Ascending aorta (tissue), 2 donors: ENCODE measurements around the gene RBSN. TPM values are rescaled to one million over a fixed set of nuclear protein-coding genes. Genes with fewer than 3 reads are reported as not detected.

ENCODE experiments used
- DNase-seq, 2 donors: peaks; one replicate each; pipeline ENCODE4 v3.0.0-alpha.2; 2019; ENCODE audit warnings: low spot score in 2 of 2
- H3K27ac ChIP-seq, 2 donors: fragments of 200-600 bp; sonication (generic); one replicate each; pipeline ENCODE4 v1.5.1; 2016 to 2017; ENCODE audit warnings: mild to moderate bottlenecking in 1 of 2
- H3K27me3 ChIP-seq: fragments of 200-600 bp; sonication (generic); one replicate; pipeline ENCODE4 v1.5.1; 2017
- H3K36me3 ChIP-seq, 2 donors: fragments of 200-600 bp; sonication (generic); one replicate each; pipeline ENCODE4 v1.5.1; 2016
- H3K4me1 ChIP-seq, 2 donors: fragments of 200-600 bp; sonication (generic); one replicate each; pipeline ENCODE4 v1.5.1; 2016 to 2017; ENCODE audit warnings: mild to moderate bottlenecking in 1 of 2
- H3K4me3 ChIP-seq, 2 donors: fragments of 200-600 bp; sonication (generic); one replicate each; pipeline ENCODE4 v1.5.1; 2016 to 2017; ENCODE audit warnings: mild to moderate bottlenecking in 1 of 2
- H3K9me3 ChIP-seq, 2 donors: fragments of 200-600 bp; sonication (generic); one replicate each; pipeline ENCODE4 v1.5.1; 2016
- CTCF ChIP-seq, 3 experiments: fragments of 200-600 bp in 2 of 3; fragments of 450-650 bp in 1 of 3; sonication (generic) in 2 of 3; IDR thresholded peaks; one replicate each; pipeline ENCODE4 v1.5.1; 2016 to 2019; ENCODE audit warnings: antibody characterized with exemption in 3 of 3, mild to moderate bottlenecking in 1 of 3, moderate library complexity in 1 of 3
- intact Hi-C: fragments of 100-400 bp; cut with DNase I; formaldehyde crosslinking; loops from one replicate; pipeline ENCODE4 v1.15.1; 2023
- total RNA-seq: library from RNA; depleted of rRNA; stranded (reverse); fragments of >200 nt; gene quantifications from one replicate; pipeline ENCODE4 v1.1.0, GENCODE V29; 2016

RBSN gene
- total RNA-seq, 1 donor from 2014 or later, result 17.2 TPM

GRCh38 chr3:15064835-15065549 lies 34.0 kb downstream of the RBSN start, which contains the start of gene MRPS25:
Gene MRPS25 (minus strand): TSS chr3:15065315. CDS start chr3:15065194, 121 bp downstream.
- Histone ChIP-seq H3K4me3 (peak within 1 kb of the TSS; percentile 69 to 95), H3K27me3 (no peaks in the 10 kb centered on the region), H3K27ac (peak within 1 kb of the TSS; percentile 69 to 71), H3K4me1 (peaks cover 0 to 5% of the 10 kb centered on the region in 2 donors), H3K36me3 (peaks cover 0 to 5% of the 10 kb centered on the region in 2 donors), H3K9me3 (no peaks in the 10 kb centered on the region)
- DNase-seq, result peak; percentile 62 to 95
- no peak for TF ChIP-seq CTCF (IDR thresholded peaks at IDR 0.05)
- intact Hi-C loops, result loop anchor here (2.0 to 10.0 kb wide), 2 partner anchors 34 to 120 kb away; partner anchors contain the start of genes NR2C2 and RBSN

GRCh38 chr3:15064299-15064834 lies 34.6 kb downstream of the RBSN start:
- intact Hi-C loops, result loop anchor here (2.0 to 10.0 kb wide), 2 partner anchors 34 to 120 kb away; partner anchors contain the start of genes NR2C2 and RBSN
- Histone ChIP-seq H3K4me1 (peaks cover 0 to 5% of the 10 kb centered on the region in 2 donors), H3K27me3 (no peaks in the 10 kb centered on the region), H3K36me3 (peaks cover 0 to under 1% of the 10 kb centered on the region in 2 donors), H3K9me3 (no peaks in the 10 kb centered on the region), H3K4me3 (peak overlapping the region; percentile 69 to 95), H3K27ac (peak overlapping the region; percentile 69 to 71)
- no peak for TF ChIP-seq CTCF (IDR thresholded peaks at IDR 0.05)
- no peak for DNase-seq

GRCh38 chr3:15063656-15064286 lies 35.2 kb downstream of the RBSN start:
- intact Hi-C loops, result loop anchor here (2.0 to 10.0 kb wide), 2 partner anchors 35 to 119 kb away; partner anchors contain the start of genes NR2C2 and RBSN
- H3K9me3 ChIP-seq, result no peaks in the 10 kb centered on the region
- peaks cover 0 to 5% of the 10 kb centered on the region in 2 donors for H3K4me1 ChIP-seq
- TF ChIP-seq CTCF (IDR thresholded peaks at IDR 0.05), result no peak
- no peak overlapping the region for H3K27ac ChIP-seq
- peak overlapping the region; percentile 69 to 95 for H3K4me3 ChIP-seq
- peaks cover 6% of the 10 kb centered on the region in 2 donors for H3K36me3 ChIP-seq
- no peak for DNase-seq
- H3K27me3 ChIP-seq, result no peaks in the 10 kb centered on the region

- no peak for DNase-seq
- no peak overlapping the region for H3K4me3 ChIP-seq
- peaks cover 11% of the 10 kb centered on the region in 2 donors for H3K36me3 ChIP-seq
- TF ChIP-seq CTCF (IDR thresholded peaks at IDR 0.05), result no peak
- H3K4me1 ChIP-seq, result peaks cover 0 to 5% of the 10 kb centered on the region in 2 donors
- no peak overlapping the region for H3K27ac ChIP-seq
- no peaks in the 10 kb centered on the region for H3K9me3 ChIP-seq
- no peaks in the 10 kb centered on the region for H3K27me3 ChIP-seq
- intact Hi-C loops, result loop anchor here (10.0 kb wide), 1 partner anchor 118 kb away; the partner anchor contains the start of gene NR2C2
Measured at GRCh38 chr3:15063238-15063637, 35.7 kb downstream of the RBSN start.

- no peak overlapping the region for H3K4me3 ChIP-seq
- no peak for DNase-seq
- H3K36me3 ChIP-seq, result peaks cover 23 to 28% of the 10 kb centered on the region in 2 donors
- TF ChIP-seq CTCF (IDR thresholded peaks at IDR 0.05), result no peak
- H3K9me3 ChIP-seq, result no peaks in the 10 kb centered on the region
- intact Hi-C loops, result loop anchor here (10.0 kb wide), 1 partner anchor 115 kb away; the partner anchor contains the start of gene NR2C2
- peaks cover 0 to 5% of the 10 kb centered on the region in 2 donors for H3K4me1 ChIP-seq
- no peak overlapping the region for H3K27ac ChIP-seq
- no peaks in the 10 kb centered on the region for H3K27me3 ChIP-seq
Measured at GRCh38 chr3:15060029-15060428, 38.9 kb downstream of the RBSN start.
